Liver (tissue), 9 donors: Measurements from ENCODE around the gene SENP7. TPM values are rescaled to one million over a fixed set of nuclear protein-coding genes. Genes with fewer than 3 reads are reported as not detected.
"Not testable (repeated sequence)": the region's sequence is repeated elsewhere in the genome, so short reads cannot be mapped to it uniquely, and the experiment has no call there.

ENCODE experiments used
- DNase-seq: peaks from one replicate; pipeline ENCODE4 v3.0.0-alpha.2; 2017; ENCODE audit warnings: low spot score
- H3K27ac ChIP-seq, 2 donors: one replicate each; pipeline ENCODE4 v1.7.0; 2013; ENCODE audit warnings: inconsistent platforms in 2 of 2, low read length in 2 of 2, control low read depth in 1 of 2, low read depth in 1 of 2, mild to moderate bottlenecking in 1 of 2
- H3K27me3 ChIP-seq, 4 donors: one replicate each; pipeline versions ENCODE4 v1.6.1 to v1.7.0; 2013; ENCODE audit warnings: low read length in 3 of 4, inconsistent platforms in 1 of 4, mild to moderate bottlenecking in 1 of 4, moderate library complexity in 1 of 4; ENCODE audit not compliant: control insufficient read depth in 4 of 4, insufficient read depth in 4 of 4
- H3K36me3 ChIP-seq, 4 donors: one replicate each; pipeline versions ENCODE4 v1.6.1 to v1.7.0; 2013; ENCODE audit warnings: low read length in 3 of 4, mild to moderate bottlenecking in 3 of 4, low read depth in 1 of 4, moderate library complexity in 1 of 4; ENCODE audit not compliant: control insufficient read depth in 4 of 4, insufficient read depth in 3 of 4
- H3K4me1 ChIP-seq, 4 donors: one replicate each; pipeline versions ENCODE4 v1.6.1 to v1.7.0; 2013; ENCODE audit warnings: low read length in 3 of 4, mild to moderate bottlenecking in 3 of 4, moderate library complexity in 1 of 4; ENCODE audit not compliant: control insufficient read depth in 4 of 4, insufficient read depth in 4 of 4
- H3K4me3 ChIP-seq, 3 donors: one replicate each; pipeline versions ENCODE4 v1.6.1 to v1.7.0; 2013; ENCODE audit warnings: low read length in 3 of 3, control low read depth in 1 of 3, low read depth in 1 of 3, mild to moderate bottlenecking in 1 of 3
- H3K9ac ChIP-seq, 2 donors: one replicate each; pipeline ENCODE4 v1.7.0; 2013; ENCODE audit warnings: low read length in 2 of 2, mild to moderate bottlenecking in 2 of 2, moderate library complexity in 2 of 2, control low read depth in 1 of 2, low read depth in 1 of 2
- H3K9me3 ChIP-seq, 4 donors: one replicate each; pipeline versions ENCODE4 v1.6.1 to v1.7.0; 2013; ENCODE audit warnings: low read length in 3 of 4; ENCODE audit not compliant: control insufficient read depth in 4 of 4
- CTCF ChIP-seq: fragments of 150-350 bp; IDR thresholded peaks from 2 replicates; pipeline ENCODE4 v1.5.1; 2017; ENCODE audit warnings: improper control_type of control experiment, low read depth, low read length; ENCODE audit not compliant: missing input control
- EGR1 ChIP-seq, 2 donors: IDR thresholded peaks; 2 replicates each; pipeline ENCODE4 v1.6.1; 2016 to 2018; ENCODE audit warnings: antibody characterized with exemption in 2 of 2, low read depth in 2 of 2
- FOXA1 ChIP-seq: IDR thresholded peaks from 2 replicates; pipeline ENCODE4 v1.6.1; 2016; ENCODE audit warnings: antibody characterized with exemption
- FOXA2 ChIP-seq: IDR thresholded peaks from 2 replicates; pipeline ENCODE4 v1.6.1; 2016; ENCODE audit warnings: antibody characterized with exemption
- GABPA ChIP-seq, 2 donors: IDR thresholded peaks in 1 of 2; conservative IDR thresholded peaks in 1 of 2; 2 replicates each; pipeline ENCODE4 v1.6.1; 2016; ENCODE audit warnings: antibody characterized with exemption in 2 of 2, mild to moderate bottlenecking in 1 of 2, moderate library complexity in 1 of 2
- HNF4A ChIP-seq, 2 donors: conservative IDR thresholded peaks; 2 replicates each; pipeline ENCODE4 v1.6.1; 2016; ENCODE audit warnings: antibody characterized with exemption in 2 of 2, mild to moderate bottlenecking in 2 of 2
- HNF4G ChIP-seq: IDR thresholded peaks from 2 replicates; pipeline ENCODE4 v1.6.1; 2016; ENCODE audit warnings: antibody characterized with exemption
- JUND ChIP-seq, 2 donors: IDR thresholded peaks; 2 replicates each; pipeline ENCODE4 v1.6.1; 2016; ENCODE audit warnings: antibody characterized with exemption in 2 of 2
- MAX ChIP-seq: IDR thresholded peaks from 2 replicates; pipeline ENCODE4 v1.6.1; 2016; ENCODE audit warnings: antibody characterized with exemption
- NR2F2 ChIP-seq: IDR thresholded peaks from 2 replicates; pipeline ENCODE4 v1.6.1; 2016; ENCODE audit warnings: antibody characterized with exemption
- RAD21 ChIP-seq, 2 donors: IDR thresholded peaks; 2 replicates each; pipeline ENCODE4 v1.6.1; 2016; ENCODE audit warnings: antibody characterized with exemption in 2 of 2, mild to moderate bottlenecking in 2 of 2
- RXRA ChIP-seq, 2 donors: IDR thresholded peaks; 2 replicates each; pipeline ENCODE4 v1.6.1; 2017 to 2018; ENCODE audit warnings: antibody characterized with exemption in 2 of 2, mild to moderate bottlenecking in 1 of 2
- SP1 ChIP-seq: IDR thresholded peaks from 2 replicates; pipeline ENCODE4 v1.6.1; 2018; ENCODE audit warnings: antibody characterized with exemption, mild to moderate bottlenecking
- TAF1 ChIP-seq: conservative IDR thresholded peaks from 2 replicates; pipeline ENCODE4 v1.6.1; 2016; ENCODE audit warnings: antibody characterized with exemption, mild to moderate bottlenecking
- YY1 ChIP-seq: IDR thresholded peaks from 2 replicates; pipeline ENCODE4 v1.6.1; 2016; ENCODE audit warnings: antibody characterized with exemption, mild to moderate bottlenecking
- ZBTB33 ChIP-seq: IDR thresholded peaks from 2 replicates; pipeline ENCODE4 v1.6.1; 2016; ENCODE audit warnings: antibody characterized with exemption
- polyA plus RNA-seq, 2 donors: library from polyadenylated mRNA; stranded (reverse) in 1 of 2; unstranded in 1 of 2; fragments of 200-250 nt in 1 of 2; fragments of >200 nt in 1 of 2; fragmentation: Nextera tagmentation in 1 of 2; extraction: Ambion mirVana in 1 of 2; gene quantifications; one replicate each; pipeline versions ENCODE4 v1.2.1 to v1.2.3, GENCODE V29; 2013 to 2015
- total RNA-seq, 2 donors: library from RNA; depleted of rRNA; stranded (reverse); fragments of >200 nt; gene quantifications; one replicate each; pipeline ENCODE4 v1.2.3, GENCODE V29; 2014
- TF ChIP-seq, protein P1 (sequence below): IDR thresholded peaks from 2 replicates; pipeline ENCODE4 v1.6.1; 2016; ENCODE audit warnings: antibody characterized with exemption
- TF ChIP-seq, protein P2 (sequence below): IDR thresholded peaks from 2 replicates; pipeline ENCODE4 v1.6.1; 2016; ENCODE audit warnings: antibody characterized with exemption, mild to moderate bottlenecking
- donor health status: healthy.
- donor health status: healthy.
- donor health status: healthy.
- donor health status: healthy.
- donor health status: healthy.

SENP7 gene
- total and polyA plus RNA-seq, 4 donors, result 1.9 to 18.5 (median 6.8) TPM

- H3K9me3 ChIP-seq, result peaks cover 0 to 15% (median 3%) of the 10 kb centered on the region in 4 donors
- H3K36me3 ChIP-seq, H3K27ac ChIP-seq, H3K4me3 ChIP-seq, DNase-seq, H3K4me1 ChIP-seq, H3K27me3 ChIP-seq, H3K9ac ChIP-seq: not testable (repeated sequence)
Observed at GRCh38 chr3:101308147-101308772, 204.8 kb downstream of the SENP7 start.

DNA sequence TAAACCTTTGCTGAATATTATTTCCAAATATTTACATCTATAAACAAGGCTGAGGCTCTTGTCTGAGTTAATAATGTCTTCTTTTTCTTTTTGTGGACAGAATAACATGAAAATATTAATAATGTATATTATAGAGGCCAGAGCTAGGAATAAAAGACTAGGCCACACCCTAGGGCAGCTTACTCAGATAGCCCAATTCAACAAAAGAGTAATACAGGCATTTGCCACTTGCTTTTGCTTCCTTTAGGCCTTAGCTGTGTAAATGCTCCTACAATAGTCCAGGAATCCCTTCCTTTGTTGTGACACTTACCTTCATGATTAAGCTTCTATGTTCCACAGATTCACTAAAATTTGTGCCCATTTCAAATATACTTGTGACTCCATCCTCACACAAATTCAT, 209.2 kb downstream of the SENP7 start:
- Histone ChIP-seq H3K9me3 (peaks cover 0 to 11% (median 3%) of the 10 kb centered on the region in 4 donors), H3K9ac (no peak overlapping the region), H3K36me3 (no peaks in the 10 kb centered on the region), H3K27ac (no peak overlapping the region), H3K4me3 (no peak overlapping the region), H3K4me1 (no peaks in the 10 kb centered on the region), H3K27me3 (no peaks in the 10 kb centered on the region)
- DNase-seq, result no peak
- no peak for TF ChIP-seq HNF4G
- no peak for TF ChIP-seq RXRA (IDR thresholded peaks at IDR 0.05)
- no peak for TF ChIP-seq TAF1
- TF ChIP-seq MAX, result no peak
- no peak for TF ChIP-seq EGR1 (IDR thresholded peaks at IDR 0.05; ENCODE audit: low read depth in 2 of 2)
- TF ChIP-seq SP1, result no peak
- TF ChIP-seq, protein P1, sequence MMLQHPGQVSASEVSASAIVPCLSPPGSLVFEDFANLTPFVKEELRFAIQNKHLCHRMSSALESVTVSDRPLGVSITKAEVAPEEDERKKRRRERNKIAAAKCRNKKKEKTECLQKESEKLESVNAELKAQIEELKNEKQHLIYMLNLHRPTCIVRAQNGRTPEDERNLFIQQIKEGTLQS, result no peak
- TF ChIP-seq YY1, result no peak
- no peak for TF ChIP-seq RAD21 (IDR thresholded peaks at IDR 0.05)
- no peak for TF ChIP-seq NR2F2
- TF ChIP-seq, protein P2, sequence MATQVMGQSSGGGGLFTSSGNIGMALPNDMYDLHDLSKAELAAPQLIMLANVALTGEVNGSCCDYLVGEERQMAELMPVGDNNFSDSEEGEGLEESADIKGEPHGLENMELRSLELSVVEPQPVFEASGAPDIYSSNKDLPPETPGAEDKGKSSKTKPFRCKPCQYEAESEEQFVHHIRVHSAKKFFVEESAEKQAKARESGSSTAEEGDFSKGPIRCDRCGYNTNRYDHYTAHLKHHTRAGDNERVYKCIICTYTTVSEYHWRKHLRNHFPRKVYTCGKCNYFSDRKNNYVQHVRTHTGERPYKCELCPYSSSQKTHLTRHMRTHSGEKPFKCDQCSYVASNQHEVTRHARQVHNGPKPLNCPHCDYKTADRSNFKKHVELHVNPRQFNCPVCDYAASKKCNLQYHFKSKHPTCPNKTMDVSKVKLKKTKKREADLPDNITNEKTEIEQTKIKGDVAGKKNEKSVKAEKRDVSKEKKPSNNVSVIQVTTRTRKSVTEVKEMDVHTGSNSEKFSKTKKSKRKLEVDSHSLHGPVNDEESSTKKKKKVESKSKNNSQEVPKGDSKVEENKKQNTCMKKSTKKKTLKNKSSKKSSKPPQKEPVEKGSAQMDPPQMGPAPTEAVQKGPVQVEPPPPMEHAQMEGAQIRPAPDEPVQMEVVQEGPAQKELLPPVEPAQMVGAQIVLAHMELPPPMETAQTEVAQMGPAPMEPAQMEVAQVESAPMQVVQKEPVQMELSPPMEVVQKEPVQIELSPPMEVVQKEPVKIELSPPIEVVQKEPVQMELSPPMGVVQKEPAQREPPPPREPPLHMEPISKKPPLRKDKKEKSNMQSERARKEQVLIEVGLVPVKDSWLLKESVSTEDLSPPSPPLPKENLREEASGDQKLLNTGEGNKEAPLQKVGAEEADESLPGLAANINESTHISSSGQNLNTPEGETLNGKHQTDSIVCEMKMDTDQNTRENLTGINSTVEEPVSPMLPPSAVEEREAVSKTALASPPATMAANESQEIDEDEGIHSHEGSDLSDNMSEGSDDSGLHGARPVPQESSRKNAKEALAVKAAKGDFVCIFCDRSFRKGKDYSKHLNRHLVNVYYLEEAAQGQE, result no peak
- TF ChIP-seq GABPA (IDR thresholded peaks at IDR 0.05 in 1 of 2, conservative IDR thresholded peaks at IDR 0.05 in 1 of 2), result no peak
- no peak for TF ChIP-seq HNF4A (conservative IDR thresholded peaks at IDR 0.05)
- no peak for TF ChIP-seq FOXA2
- TF ChIP-seq CTCF, result no peak
- no peak for TF ChIP-seq ZBTB33
- no peak for TF ChIP-seq FOXA1
- no peak for TF ChIP-seq JUND (IDR thresholded peaks at IDR 0.05)
